MM.1S (cell line): ENCODE data around the gene OSMR.

Experiments
- DNase-seq: peaks from one replicate; pipeline ENCODE4 v3.0.0-alpha.2; 2015
- H2AFZ ChIP-seq: fragments of 300-600 bp; sonication (generic); 2 replicates; pipeline ENCODE4 v1.6.0; 2016; ENCODE audit warnings: antibody characterized with exemption, low read length
- H3F3A ChIP-seq: fragments of 300-600 bp; sonication (generic); 2 replicates; pipeline ENCODE4 v1.6.1; 2016; ENCODE audit warnings: mild to moderate bottlenecking, antibody characterized with exemption, low read length, moderate library complexity, mixed read lengths; ENCODE audit not compliant: insufficient read depth
- H3K27ac ChIP-seq: fragments of 300-600 bp; sonication (generic); 2 replicates; pipeline ENCODE4 v1.5.1; 2016; ENCODE audit warnings: mild to moderate bottlenecking, low read length
- H3K27me3 ChIP-seq: fragments of 300-600 bp; sonication (generic); replicated peaks from 2 replicates; pipeline ENCODE4 v1.6.0; 2016; ENCODE audit warnings: low read length; ENCODE audit not compliant: insufficient read depth
- H3K36me3 ChIP-seq: fragments of 300-600 bp; sonication (generic); replicated peaks from 2 replicates; pipeline ENCODE4 v1.6.1; 2016; ENCODE audit warnings: mild to moderate bottlenecking, low read length, mixed read lengths; ENCODE audit not compliant: insufficient read depth
- H3K4me1 ChIP-seq: fragments of 300-600 bp; sonication (generic); 2 replicates; pipeline ENCODE4 v1.6.1; 2016; ENCODE audit warnings: low read length, mixed read lengths
- H3K4me2 ChIP-seq: fragments of 300-600 bp; sonication (generic); 2 replicates; pipeline ENCODE4 v1.6.0; 2016; ENCODE audit warnings: low read depth, low read length
- H3K4me3 ChIP-seq: fragments of 300-600 bp; sonication (generic); 2 replicates; pipeline ENCODE4 v1.5.1; 2016; ENCODE audit warnings: low read length, mixed read lengths
- H3K79me2 ChIP-seq: fragments of 300-600 bp; sonication (generic); 2 replicates; pipeline ENCODE4 v1.6.1; 2016; ENCODE audit warnings: mixed run types, low read length, mixed read lengths
- H3K9ac ChIP-seq: fragments of 300-600 bp; sonication (generic); 2 replicates; pipeline ENCODE4 v1.6.1; 2016; ENCODE audit warnings: low read length, mixed read lengths
- H3K9me2 ChIP-seq: fragments of 300-600 bp; sonication (generic); replicated peaks from 2 replicates; pipeline ENCODE4 v1.6.1; 2016; ENCODE audit warnings: mild to moderate bottlenecking, low read length, mixed read lengths; ENCODE audit not compliant: insufficient read depth
- H3K9me3 ChIP-seq: fragments of 300-600 bp; sonication (generic); replicated peaks from 2 replicates; pipeline ENCODE4 v1.6.1; 2016; ENCODE audit warnings: mild to moderate bottlenecking, low read length, mixed read lengths; ENCODE audit not compliant: insufficient read depth
- H4K20me1 ChIP-seq: fragments of 300-600 bp; sonication (generic); 2 replicates; pipeline ENCODE4 v1.6.1; 2016; ENCODE audit warnings: mild to moderate bottlenecking, low read length, moderate library complexity, mixed read lengths; ENCODE audit not compliant: insufficient read depth
- EZH2 ChIP-seq: fragments of 300-600 bp; sonication (generic); optimal IDR thresholded peaks from 2 replicates; pipeline ENCODE3; 2017; ENCODE audit warnings: low read depth, mild to moderate bottlenecking, antibody characterized with exemption, low read length, mixed read lengths
- EZH2phosphoT487 ChIP-seq: fragments of 300-600 bp; sonication (generic); IDR thresholded peaks from 2 replicates; pipeline ENCODE4 v1.6.1; 2018; ENCODE audit warnings: antibody characterized with exemption, low read length
- TF ChIP-seq, protein P1 (sequence below): fragments of 300-600 bp; sonication (generic); IDR thresholded peaks from 2 replicates; pipeline ENCODE4 v1.5.1; 2016; ENCODE audit warnings: antibody characterized with exemption, low read length, mixed read lengths

The OSMR gene

DNA sequence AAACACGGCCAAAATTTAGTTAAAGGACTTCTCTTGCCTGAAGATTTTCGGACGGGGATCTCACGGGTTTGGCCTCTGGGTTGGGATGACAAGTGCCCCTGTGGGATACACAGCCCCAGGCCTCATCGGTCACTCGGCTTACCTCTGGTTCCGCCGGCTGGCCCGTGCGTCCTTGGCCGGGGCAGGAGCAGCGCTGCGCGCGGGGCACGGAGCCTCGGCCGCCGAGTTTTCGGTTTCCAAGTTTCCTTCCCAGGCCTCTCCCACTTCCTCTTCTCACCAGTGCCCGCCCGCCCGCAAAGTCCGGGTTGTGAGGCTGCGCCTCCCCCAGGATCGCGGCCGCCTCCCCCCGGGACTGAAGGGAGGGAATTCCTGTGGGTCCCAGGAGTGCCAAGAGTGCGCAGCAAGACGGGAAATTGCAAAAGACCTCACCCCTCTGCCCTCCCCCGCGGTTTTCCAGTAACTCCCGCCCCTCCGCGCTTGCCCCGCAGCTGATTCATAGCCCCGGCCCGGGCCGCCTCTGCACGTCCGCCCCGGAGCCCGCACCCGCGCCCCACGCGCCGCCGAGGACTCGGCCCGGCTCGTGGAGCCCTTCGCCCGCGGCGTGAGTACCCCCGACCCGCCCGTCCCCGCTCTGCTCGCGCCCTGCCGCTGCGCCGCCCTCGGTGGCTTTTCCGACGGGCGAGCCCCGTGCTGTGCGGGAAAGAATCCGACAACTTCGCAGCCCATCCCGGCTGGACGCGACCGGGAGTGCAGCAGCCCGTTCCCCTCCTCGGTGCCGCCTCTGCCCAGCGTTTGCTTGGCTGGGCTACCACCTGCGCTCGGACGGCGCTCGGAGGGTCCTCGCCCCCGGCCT is at the start of gene OSMR:
OSMR (plus strand) TSS at position 487 of the 853 bp plus-strand sequence. CDS start 23,033 bp downstream, outside the sequence.
- no peak for DNase-seq
- no peaks in the 10 kb centered on the region for H3K4me1 ChIP-seq
- no peaks in the 10 kb centered on the region for H3F3A ChIP-seq
- TF ChIP-seq EZH2phosphoT487 (no peak), EZH2 (no peak)
- TF ChIP-seq, protein P1, sequence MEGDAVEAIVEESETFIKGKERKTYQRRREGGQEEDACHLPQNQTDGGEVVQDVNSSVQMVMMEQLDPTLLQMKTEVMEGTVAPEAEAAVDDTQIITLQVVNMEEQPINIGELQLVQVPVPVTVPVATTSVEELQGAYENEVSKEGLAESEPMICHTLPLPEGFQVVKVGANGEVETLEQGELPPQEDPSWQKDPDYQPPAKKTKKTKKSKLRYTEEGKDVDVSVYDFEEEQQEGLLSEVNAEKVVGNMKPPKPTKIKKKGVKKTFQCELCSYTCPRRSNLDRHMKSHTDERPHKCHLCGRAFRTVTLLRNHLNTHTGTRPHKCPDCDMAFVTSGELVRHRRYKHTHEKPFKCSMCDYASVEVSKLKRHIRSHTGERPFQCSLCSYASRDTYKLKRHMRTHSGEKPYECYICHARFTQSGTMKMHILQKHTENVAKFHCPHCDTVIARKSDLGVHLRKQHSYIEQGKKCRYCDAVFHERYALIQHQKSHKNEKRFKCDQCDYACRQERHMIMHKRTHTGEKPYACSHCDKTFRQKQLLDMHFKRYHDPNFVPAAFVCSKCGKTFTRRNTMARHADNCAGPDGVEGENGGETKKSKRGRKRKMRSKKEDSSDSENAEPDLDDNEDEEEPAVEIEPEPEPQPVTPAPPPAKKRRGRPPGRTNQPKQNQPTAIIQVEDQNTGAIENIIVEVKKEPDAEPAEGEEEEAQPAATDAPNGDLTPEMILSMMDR: no peak
- H2AFZ ChIP-seq: no peak within 1 kb of the TSS
- H3K9me3 ChIP-seq: no peaks in the 10 kb centered on the region
- no peaks in the 10 kb centered on the region for H3K27me3 ChIP-seq
- no peaks in the 10 kb centered on the region for H3K9me2 ChIP-seq
- H3K27ac ChIP-seq: no peak within 1 kb of the TSS
- no peaks in the 10 kb centered on the region for H3K79me2 ChIP-seq
- no peak within 1 kb of the TSS for H3K9ac ChIP-seq
- H3K4me2 ChIP-seq: 0 out of 2 replicates have a peak within 1 kb of the TSS, but pooled peaks have one; percentile 9
- H3K36me3 ChIP-seq: no peaks in the 10 kb centered on the region
- no peaks in the 10 kb centered on the region for H4K20me1 ChIP-seq
- no peak within 1 kb of the TSS for H3K4me3 ChIP-seq

DNA sequence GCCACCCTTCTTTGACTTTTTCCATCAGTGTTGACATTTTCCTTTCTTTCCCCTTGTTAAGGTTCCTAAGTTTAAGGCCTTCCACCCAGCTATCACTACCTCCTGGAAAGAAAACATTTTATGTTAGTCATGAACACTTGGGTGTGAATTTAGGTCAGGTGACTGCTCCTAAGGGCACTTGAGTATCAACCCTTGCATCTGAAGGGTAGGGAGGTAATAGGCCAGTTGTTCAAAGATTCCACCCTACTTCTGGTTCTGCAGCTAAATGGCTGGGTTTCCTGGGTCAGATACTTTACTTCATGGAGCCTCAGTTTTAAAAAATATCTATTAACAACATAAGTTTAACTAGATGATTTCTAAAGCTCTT is 49.1 kb upstream of the OSMR start:
- Histone ChIP-seq H2AFZ (no peak overlapping the region), H3K27ac (no peak overlapping the region), H3K36me3 (no peaks in the 10 kb centered on the region), H3K27me3 (no peaks in the 10 kb centered on the region), H3K9me3 (no peaks in the 10 kb centered on the region), H3F3A (no peaks in the 10 kb centered on the region), H3K4me2 (no peak overlapping the region), H4K20me1 (no peaks in the 10 kb centered on the region), H3K4me1 (no peaks in the 10 kb centered on the region), H3K4me3 (no peak overlapping the region), H3K9ac (no peak overlapping the region), H3K79me2 (no peaks in the 10 kb centered on the region), H3K9me2 (no peaks in the 10 kb centered on the region)
- no peak for DNase-seq
- no peak for TF ChIP-seq EZH2
- TF ChIP-seq, protein P1: no peak
- TF ChIP-seq EZH2phosphoT487: no peak

DNA sequence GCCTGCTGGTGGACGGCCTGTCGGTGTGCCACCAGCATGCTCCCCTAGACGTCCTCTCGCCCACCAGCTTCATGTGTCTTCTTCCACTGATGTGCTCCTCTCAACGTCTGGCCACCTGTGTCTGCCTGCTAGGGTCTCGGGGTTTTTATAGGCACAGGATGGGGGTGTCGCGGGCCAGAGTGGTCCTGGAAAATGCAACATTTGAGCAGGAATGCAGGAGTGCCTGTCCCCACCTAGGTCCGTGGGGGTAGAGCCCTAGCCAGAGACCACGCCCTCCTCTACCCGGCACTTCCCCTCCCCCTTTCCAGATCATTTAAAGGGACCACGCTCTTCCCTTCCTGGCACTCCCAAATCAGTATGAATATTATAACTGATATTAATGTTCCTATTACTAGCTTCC is 48.0 kb upstream of the OSMR start:
- no peak for DNase-seq
- Histone ChIP-seq H3K27ac (no peak overlapping the region), H3K4me1 (no peaks in the 10 kb centered on the region), H3K4me2 (no peak overlapping the region), H3K36me3 (no peaks in the 10 kb centered on the region), H4K20me1 (no peaks in the 10 kb centered on the region), H3K4me3 (no peak overlapping the region), H3K9me2 (no peaks in the 10 kb centered on the region), H3K9ac (no peak overlapping the region), H3K9me3 (no peaks in the 10 kb centered on the region), H3F3A (no peaks in the 10 kb centered on the region), H2AFZ (no peak overlapping the region), H3K79me2 (no peaks in the 10 kb centered on the region), H3K27me3 (no peaks in the 10 kb centered on the region)
- TF ChIP-seq EZH2 (no peak), EZH2phosphoT487 (no peak)
- TF ChIP-seq, protein P1: no peak
